Measurements from ENCODE around the gene KCNS3. TPM values are rescaled to one million over a fixed set of nuclear protein-coding genes. Genes with fewer than 3 reads are reported as not detected.
"Not testable (repeated sequence)": the region's sequence is repeated elsewhere in the genome, so short reads cannot be mapped to it uniquely, and the experiment has no call there.

Gene KCNS3
- total RNA-seq, 6 experiments from 2014 or later: 0.83 to 2.1 (median 1.3) TPM

DNA sequence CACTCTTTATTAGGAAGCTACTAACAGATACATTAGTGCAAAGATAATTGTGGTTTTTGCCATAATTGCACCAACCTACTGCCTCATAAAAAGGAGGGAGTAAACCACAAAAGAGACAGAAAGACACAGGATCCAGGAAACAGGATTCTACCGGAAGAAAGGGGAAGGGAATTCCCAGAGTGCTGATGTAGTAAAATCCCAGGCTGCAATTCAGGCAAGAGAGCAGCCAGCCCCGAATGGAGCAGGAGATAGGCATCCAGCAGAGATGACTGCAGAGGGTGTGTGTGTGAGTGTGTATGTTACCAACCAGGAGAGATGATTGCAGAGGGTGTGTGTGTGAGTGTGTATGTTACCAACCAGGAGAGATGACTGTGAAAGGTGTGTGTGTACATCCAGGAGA lies 84.4 kb downstream of the KCNS3 start:
- no peak overlapping the region for H3K4me3 Mint-ChIP-seq
- H3K36me3 Mint-ChIP-seq (ENCODE audit: low read depth): no peaks in the 10 kb centered on the region
- peaks cover 7% of the 10 kb centered on the region for H3K4me1 Mint-ChIP-seq (ENCODE audit: low read depth)
- TF ChIP-seq, protein P1, sequence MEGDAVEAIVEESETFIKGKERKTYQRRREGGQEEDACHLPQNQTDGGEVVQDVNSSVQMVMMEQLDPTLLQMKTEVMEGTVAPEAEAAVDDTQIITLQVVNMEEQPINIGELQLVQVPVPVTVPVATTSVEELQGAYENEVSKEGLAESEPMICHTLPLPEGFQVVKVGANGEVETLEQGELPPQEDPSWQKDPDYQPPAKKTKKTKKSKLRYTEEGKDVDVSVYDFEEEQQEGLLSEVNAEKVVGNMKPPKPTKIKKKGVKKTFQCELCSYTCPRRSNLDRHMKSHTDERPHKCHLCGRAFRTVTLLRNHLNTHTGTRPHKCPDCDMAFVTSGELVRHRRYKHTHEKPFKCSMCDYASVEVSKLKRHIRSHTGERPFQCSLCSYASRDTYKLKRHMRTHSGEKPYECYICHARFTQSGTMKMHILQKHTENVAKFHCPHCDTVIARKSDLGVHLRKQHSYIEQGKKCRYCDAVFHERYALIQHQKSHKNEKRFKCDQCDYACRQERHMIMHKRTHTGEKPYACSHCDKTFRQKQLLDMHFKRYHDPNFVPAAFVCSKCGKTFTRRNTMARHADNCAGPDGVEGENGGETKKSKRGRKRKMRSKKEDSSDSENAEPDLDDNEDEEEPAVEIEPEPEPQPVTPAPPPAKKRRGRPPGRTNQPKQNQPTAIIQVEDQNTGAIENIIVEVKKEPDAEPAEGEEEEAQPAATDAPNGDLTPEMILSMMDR (IDR thresholded peaks at IDR 0.05): no peak
- no peak overlapping the region for H3K27ac Mint-ChIP-seq
- H3K9me3 Mint-ChIP-seq: no peaks in the 10 kb centered on the region
- DNase-seq: no peak
- H3K27me3 Mint-ChIP-seq (ENCODE audit: insufficient read depth): peaks cover 5% of the 10 kb centered on the region; the same call in 1 of the 2 replicates

DNA sequence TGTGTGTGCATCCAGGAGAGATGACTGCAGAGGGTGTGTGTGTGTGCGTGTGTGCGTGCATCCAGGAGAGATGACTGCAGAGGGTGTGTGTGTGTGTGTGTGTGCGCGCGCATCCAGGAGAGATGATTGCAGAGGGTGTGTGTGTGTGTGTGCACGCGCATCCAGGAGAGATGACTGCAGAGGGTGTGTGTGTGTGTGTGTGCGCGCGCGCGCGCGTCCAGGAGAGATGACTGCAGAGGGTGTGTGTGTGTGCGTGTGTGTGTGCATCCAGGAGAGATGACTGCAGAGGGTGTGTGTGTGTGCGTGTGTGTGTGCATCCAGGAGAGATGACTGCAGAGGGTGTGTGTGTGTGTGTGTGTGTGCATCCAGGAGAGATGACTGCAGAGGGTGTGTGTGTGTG lies 85.1 kb downstream of the KCNS3 start:
- DNase-seq; H3K27ac Mint-ChIP-seq; H3K4me1 Mint-ChIP-seq (ENCODE audit: low read depth); H3K9me3 Mint-ChIP-seq; H3K4me3 Mint-ChIP-seq; H3K36me3 Mint-ChIP-seq (ENCODE audit: low read depth); H3K27me3 Mint-ChIP-seq (ENCODE audit: insufficient read depth): not testable (repeated sequence)

DNA sequence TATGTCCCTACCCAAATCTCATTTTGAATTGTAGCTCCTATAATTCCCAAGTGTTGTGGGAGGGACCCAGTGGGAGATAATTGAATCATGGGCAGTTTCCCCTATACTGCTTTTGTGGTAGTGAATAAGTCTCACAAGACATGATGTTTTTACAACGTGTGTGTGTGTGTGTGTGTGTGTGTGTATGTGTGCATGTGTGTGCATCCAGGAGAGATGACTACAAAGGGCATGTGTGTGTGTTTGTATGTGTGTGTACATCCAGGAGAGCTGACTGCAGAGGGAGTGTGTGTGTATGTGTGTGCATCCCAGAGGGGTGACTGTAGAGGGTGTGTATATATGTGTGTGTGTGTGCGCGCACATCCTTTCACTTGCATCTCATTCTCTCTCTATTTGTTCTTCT lies 86.7 kb downstream of the KCNS3 start:
- Mint-ChIP-seq H3K4me3 (no peak overlapping the region), H3K27ac (no peak overlapping the region), H3K36me3 (ENCODE audit: low read depth) (no peaks in the 10 kb centered on the region), H3K9me3 (no peaks in the 10 kb centered on the region), H3K27me3 (ENCODE audit: insufficient read depth) (peaks cover 3% of the 10 kb centered on the region; the same call in 1 of the 2 replicates), H3K4me1 (ENCODE audit: low read depth) (peaks cover 7% of the 10 kb centered on the region)
- no peak for DNase-seq
- TF ChIP-seq, protein P1 (IDR thresholded peaks at IDR 0.05): no peak

DNA sequence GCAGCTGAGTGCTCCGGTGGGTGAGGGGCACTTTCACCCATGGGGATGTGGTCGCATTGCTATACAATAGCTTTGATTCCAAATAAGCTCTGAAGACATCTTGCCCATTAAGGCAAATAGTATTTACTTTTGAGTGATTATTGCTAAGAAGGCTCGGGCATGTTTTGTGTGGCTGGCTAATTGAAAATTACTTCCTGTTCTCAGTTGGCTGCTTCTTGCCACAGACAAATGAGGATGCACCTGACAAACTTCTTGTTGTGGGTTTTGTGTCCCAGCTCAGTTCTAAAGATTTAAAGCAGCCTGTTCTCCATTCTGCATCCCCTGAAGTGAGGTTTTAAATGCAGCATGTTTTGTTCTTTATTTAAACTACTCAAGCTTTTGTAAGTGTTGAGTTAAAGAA lies 88.3 kb downstream of the KCNS3 start:
- Mint-ChIP-seq H3K27ac (no peak overlapping the region), H3K4me3 (no peak overlapping the region), H3K9me3 (no peaks in the 10 kb centered on the region), H3K36me3 (ENCODE audit: low read depth) (no peaks in the 10 kb centered on the region), H3K27me3 (ENCODE audit: insufficient read depth) (peaks cover 3% of the 10 kb centered on the region; the same call in 1 of the 2 replicates), H3K4me1 (ENCODE audit: low read depth) (peaks cover 7% of the 10 kb centered on the region)
- TF ChIP-seq, protein P1 (IDR thresholded peaks at IDR 0.05): no peak
- DNase-seq: no peak

DNA sequence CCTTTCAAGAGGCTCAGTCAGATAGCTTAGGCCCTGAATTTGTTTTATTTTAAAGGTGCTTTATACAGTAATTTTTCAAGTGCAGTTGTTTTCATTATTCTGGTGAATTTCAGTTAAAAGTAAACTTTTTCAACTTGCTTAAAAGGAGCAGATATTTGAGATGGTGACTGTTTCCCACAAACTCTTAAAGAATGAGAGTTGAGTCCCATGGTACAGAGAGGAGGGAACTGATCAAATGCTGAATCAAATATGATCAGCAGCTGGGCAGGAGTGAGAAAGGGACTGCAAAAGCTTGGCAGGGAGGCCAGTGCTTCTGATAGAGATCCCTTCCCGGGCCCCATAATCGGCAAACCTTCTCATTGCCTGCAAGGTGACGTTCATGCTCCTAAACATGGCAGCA lies 91.2 kb downstream of the KCNS3 start:
- TF ChIP-seq, protein P1 (IDR thresholded peaks at IDR 0.05): no peak
- Mint-ChIP-seq H3K36me3 (ENCODE audit: low read depth) (no peaks in the 10 kb centered on the region), H3K9me3 (no peaks in the 10 kb centered on the region), H3K27ac (no peak overlapping the region), H3K27me3 (ENCODE audit: insufficient read depth) (peaks cover 3% of the 10 kb centered on the region; the same call in 1 of the 2 replicates), H3K4me3 (no peak overlapping the region), H3K4me1 (ENCODE audit: low read depth) (no peaks in the 10 kb centered on the region)
- no peak for DNase-seq

DNA sequence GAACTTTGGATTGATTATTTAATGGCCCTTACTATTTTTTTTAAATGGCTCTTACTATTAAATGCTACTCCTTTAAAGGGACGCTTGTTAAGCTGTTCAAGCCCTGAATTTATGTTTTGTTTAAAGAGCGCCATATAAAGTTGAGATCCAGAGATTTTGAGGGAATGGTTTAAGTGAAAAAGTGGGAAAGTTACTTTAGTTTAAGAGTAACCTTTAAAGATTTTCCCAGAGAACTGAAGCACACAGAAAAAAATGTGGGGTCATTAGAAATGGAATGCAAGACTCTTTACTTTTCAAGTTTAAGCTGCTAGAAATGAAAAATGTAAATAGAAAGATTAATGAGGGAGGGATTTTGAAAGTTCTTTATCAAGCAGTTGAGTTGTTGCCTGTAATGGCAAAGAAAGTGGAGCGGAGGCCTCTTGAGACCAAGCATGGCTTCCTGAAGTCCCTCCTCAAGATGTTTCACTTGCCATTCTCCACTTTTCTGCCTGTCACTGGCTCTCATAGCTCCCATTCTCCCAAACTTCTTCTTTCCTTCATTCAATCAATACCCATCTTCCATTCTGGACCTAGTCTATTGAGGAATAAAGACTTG lies 93.2 kb downstream of the KCNS3 start:
- Mint-ChIP-seq H3K9me3 (no peaks in the 10 kb centered on the region), H3K4me1 (ENCODE audit: low read depth) (peaks cover 9% of the 10 kb centered on the region)

More for the DNA sequence above, 93.2 kb downstream of the KCNS3 start:
- no peak for DNase-seq
- H3K27me3 Mint-ChIP-seq (ENCODE audit: insufficient read depth): no peaks in the 10 kb centered on the region; the same call in 1 of the 2 replicates
- no peak overlapping the region for H3K4me3 Mint-ChIP-seq
- H3K27ac Mint-ChIP-seq: no peak overlapping the region
- TF ChIP-seq, protein P1 (IDR thresholded peaks at IDR 0.05): no peak
- H3K36me3 Mint-ChIP-seq (ENCODE audit: low read depth): no peaks in the 10 kb centered on the region
